ENCODE results near the gene SLC7A1.

DNA sequence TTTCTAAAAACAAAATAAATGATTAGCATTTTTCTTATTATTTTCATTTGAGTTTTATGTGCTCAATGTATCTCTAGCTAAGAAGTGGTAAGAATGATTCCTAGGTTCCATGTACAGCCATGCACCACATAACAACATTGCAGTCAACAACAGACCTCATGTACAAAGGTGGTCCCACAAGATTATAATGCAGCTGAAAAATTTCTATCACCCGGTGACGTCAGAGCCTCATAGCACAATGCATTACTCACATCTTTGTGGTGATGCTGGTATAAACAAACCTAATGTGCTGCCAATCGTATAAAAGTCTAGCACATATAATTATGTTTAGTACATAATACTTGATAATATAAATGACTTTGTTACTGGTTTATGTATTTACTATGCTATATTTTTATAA lies 120.5 kb downstream of the SLC7A1 start:
- TF ChIP-seq, protein P1, sequence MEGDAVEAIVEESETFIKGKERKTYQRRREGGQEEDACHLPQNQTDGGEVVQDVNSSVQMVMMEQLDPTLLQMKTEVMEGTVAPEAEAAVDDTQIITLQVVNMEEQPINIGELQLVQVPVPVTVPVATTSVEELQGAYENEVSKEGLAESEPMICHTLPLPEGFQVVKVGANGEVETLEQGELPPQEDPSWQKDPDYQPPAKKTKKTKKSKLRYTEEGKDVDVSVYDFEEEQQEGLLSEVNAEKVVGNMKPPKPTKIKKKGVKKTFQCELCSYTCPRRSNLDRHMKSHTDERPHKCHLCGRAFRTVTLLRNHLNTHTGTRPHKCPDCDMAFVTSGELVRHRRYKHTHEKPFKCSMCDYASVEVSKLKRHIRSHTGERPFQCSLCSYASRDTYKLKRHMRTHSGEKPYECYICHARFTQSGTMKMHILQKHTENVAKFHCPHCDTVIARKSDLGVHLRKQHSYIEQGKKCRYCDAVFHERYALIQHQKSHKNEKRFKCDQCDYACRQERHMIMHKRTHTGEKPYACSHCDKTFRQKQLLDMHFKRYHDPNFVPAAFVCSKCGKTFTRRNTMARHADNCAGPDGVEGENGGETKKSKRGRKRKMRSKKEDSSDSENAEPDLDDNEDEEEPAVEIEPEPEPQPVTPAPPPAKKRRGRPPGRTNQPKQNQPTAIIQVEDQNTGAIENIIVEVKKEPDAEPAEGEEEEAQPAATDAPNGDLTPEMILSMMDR (IDR thresholded peaks at IDR 0.05; ENCODE audit: poor library complexity), result no peak
- TF ChIP-seq EZH2phosphoT487 (IDR thresholded peaks at IDR 0.05; ENCODE audit: low read depth, severe bottlenecking, unreplicated experiment), result no peak

Measured in hepatocyte (in vitro differentiated cells).